Vagina (tissue), 2 donors: Measurements from ENCODE around the gene MTLN. TPM values are rescaled to one million over a fixed set of nuclear protein-coding genes. Genes with fewer than 3 reads are reported as not detected.
A peak's percentile ranks its signal among the peaks of the same experiment; 100 is the strongest.
"Not testable (repeated sequence)": the region's sequence is repeated elsewhere in the genome, so short reads cannot be mapped to it uniquely, and the experiment has no call there.

Experiments used
- DNase-seq, 2 donors: peaks; one replicate each; pipeline ENCODE4 v3.0.0-alpha.2; 2017; ENCODE audit errors: extremely low spot score in 2 of 2
- H3K27ac ChIP-seq: fragments of 200-600 bp; sonication (generic); one replicate; pipeline ENCODE4 v1.5.1; 2019
- H3K27me3 ChIP-seq: fragments of 200-600 bp; sonication (generic); one replicate; pipeline ENCODE4 v1.5.1; 2019
- H3K36me3 ChIP-seq, 2 donors: fragments of 200-600 bp; sonication (generic); one replicate each; pipeline ENCODE4 v1.5.1; 2017 to 2019
- H3K4me1 ChIP-seq: fragments of 200-600 bp; sonication (generic); one replicate; pipeline ENCODE4 v1.5.1; 2019
- H3K4me3 ChIP-seq, 2 donors: fragments of 200-600 bp; sonication (generic); 1 replicate in 1 of 2; 2 replicates in 1 of 2; pipeline ENCODE4 v1.5.1; 2016 to 2019
- H3K9me3 ChIP-seq: fragments of 200-600 bp; sonication (generic); one replicate; pipeline ENCODE4 v1.5.1; 2019
- CTCF ChIP-seq, 3 experiments: fragments of 450-650 bp in 2 of 3; fragments of 200-600 bp in 1 of 3; sonication (generic) in 1 of 3; IDR thresholded peaks; one replicate each; pipeline ENCODE4 v1.5.1; 2017 to 2019; ENCODE audit warnings: antibody characterized with exemption in 3 of 3, mild to moderate bottlenecking in 2 of 3, moderate library complexity in 2 of 3
- POLR2A ChIP-seq, 2 donors: fragments of 450-650 bp; IDR thresholded peaks; one replicate each; pipeline ENCODE4 v1.6.1; 2017; ENCODE audit warnings: antibody characterized with exemption in 2 of 2, mild to moderate bottlenecking in 2 of 2, moderate library complexity in 2 of 2
- POLR2AphosphoS5 ChIP-seq, 2 donors: sonication (generic); formaldehyde crosslinking; IDR thresholded peaks; one replicate each; pipeline ENCODE4 v1.9.0; 2017; ENCODE audit warnings: antibody characterized with exemption in 2 of 2, mild to moderate bottlenecking in 2 of 2, low read depth in 1 of 2; ENCODE audit not compliant: insufficient read depth in 1 of 2
- intact Hi-C: fragments of 100-400 bp; cut with DNase I; formaldehyde crosslinking; loops from one replicate; pipeline ENCODE4 v1.15.1; 2023
- total RNA-seq: library from RNA; depleted of rRNA; stranded (reverse); fragments of >200 nt; gene quantifications from one replicate; pipeline ENCODE4 v1.2.3, GENCODE V29; 2016

Gene MTLN
- total RNA-seq: 131 TPM

GRCh38 chr2:110211938-110212858, at the start of gene MTLN:
Gene MTLN (minus strand): TSS chr2:110212547. CDS start chr2:110212525, 22 bp downstream.
- Histone ChIP-seq H3K4me1 (peaks cover 12% of the 10 kb centered on the region), H3K4me3 (peak within 1 kb of the TSS; percentile 57 to 74), H3K27ac (peak within 1 kb of the TSS; percentile 68), H3K36me3 (no peaks in the 10 kb centered on the region), H3K9me3 (no peaks in the 10 kb centered on the region), H3K27me3 (no peaks in the 10 kb centered on the region)
- TF ChIP-seq CTCF (IDR thresholded peaks at IDR 0.05) (peak in 1 of 3 experiments; percentile 38), POLR2A (IDR thresholded peaks at IDR 0.05) (no peak), POLR2AphosphoS5 (IDR thresholded peaks at IDR 0.05; ENCODE audit: insufficient read depth in 1 of 2, low read depth in 1 of 2) (peak; percentile 82 to 88)
- no peak for DNase-seq
- intact Hi-C loops: no loop called here

GRCh38 chr2:110261910-110262309, 49.6 kb upstream of the MTLN start:
- H3K27ac ChIP-seq, intact Hi-C loops, H3K4me1 ChIP-seq, H3K36me3 ChIP-seq, H3K9me3 ChIP-seq, H3K4me3 ChIP-seq, H3K27me3 ChIP-seq, DNase-seq: not testable (repeated sequence)

GRCh38 chr2:110248081-110248795, 35.9 kb upstream of the MTLN start:
- H3K36me3 ChIP-seq, H3K4me1 ChIP-seq, H3K4me3 ChIP-seq, intact Hi-C loops, H3K27me3 ChIP-seq, H3K9me3 ChIP-seq, DNase-seq, H3K27ac ChIP-seq: not testable (repeated sequence)

- H3K4me1 ChIP-seq, H3K36me3 ChIP-seq, H3K4me3 ChIP-seq, H3K27me3 ChIP-seq, H3K27ac ChIP-seq, H3K9me3 ChIP-seq, intact Hi-C loops, DNase-seq: not testable (repeated sequence)
Observed at GRCh38 chr2:110245488-110246435, 33.4 kb upstream of the MTLN start.

GRCh38 chr2:110243283-110243682, 30.9 kb upstream of the MTLN start:
- H3K27me3 ChIP-seq, H3K4me3 ChIP-seq, H3K4me1 ChIP-seq, DNase-seq, intact Hi-C loops, H3K9me3 ChIP-seq, H3K36me3 ChIP-seq, H3K27ac ChIP-seq: not testable (repeated sequence)

GRCh38 chr2:110234514-110234913, 22.2 kb upstream of the MTLN start:
- H3K27ac ChIP-seq, DNase-seq, H3K4me3 ChIP-seq, H3K27me3 ChIP-seq, H3K4me1 ChIP-seq, H3K36me3 ChIP-seq, H3K9me3 ChIP-seq, intact Hi-C loops: not testable (repeated sequence)

- intact Hi-C loops, H3K27ac ChIP-seq, H3K27me3 ChIP-seq, H3K4me1 ChIP-seq, H3K9me3 ChIP-seq, H3K36me3 ChIP-seq, H3K4me3 ChIP-seq, DNase-seq: not testable (repeated sequence)
Observed at GRCh38 chr2:110229886-110230285, 17.5 kb upstream of the MTLN start.

- H3K4me1 ChIP-seq, H3K27ac ChIP-seq, H3K36me3 ChIP-seq, intact Hi-C loops, H3K27me3 ChIP-seq, H3K9me3 ChIP-seq, H3K4me3 ChIP-seq, DNase-seq: not testable (repeated sequence)
Observed at GRCh38 chr2:110222626-110223025, 10.3 kb upstream of the MTLN start.
